GM23248 (cell line): ENCODE data around the gene CDX1. TPM values are rescaled to one million over a fixed set of nuclear protein-coding genes. Genes with fewer than 3 reads are reported as not detected.

Source experiments
- DNase-seq: peaks from one replicate; pipeline ENCODE4 v3.0.0-alpha.2; 2015
- H2AFZ ChIP-seq: fragments of 200-600 bp; sonication (generic); 2 replicates; pipeline ENCODE4 v1.6.1; 2016; ENCODE audit warnings: antibody characterized with exemption
- H3F3A ChIP-seq: fragments of 200-600 bp; sonication (generic); 2 replicates; pipeline ENCODE4 v1.6.1; 2016; ENCODE audit warnings: mild to moderate bottlenecking, antibody characterized with exemption, mixed run types; ENCODE audit not compliant: insufficient read depth
- H3K27ac ChIP-seq: fragments of 200-600 bp; sonication (generic); 2 replicates; pipeline ENCODE4 v1.5.1; 2016; ENCODE audit warnings: mild to moderate bottlenecking
- H3K27me3 ChIP-seq: fragments of 200-600 bp; sonication (generic); replicated peaks from 2 replicates; pipeline ENCODE4 v1.6.1; 2016; ENCODE audit warnings: mild to moderate bottlenecking; ENCODE audit not compliant: insufficient read depth
- H3K36me3 ChIP-seq: fragments of 200-600 bp; sonication (generic); 2 replicates; pipeline ENCODE4 v1.6.1; 2016; ENCODE audit warnings: low read depth, mild to moderate bottlenecking
- H3K4me1 ChIP-seq: fragments of 200-600 bp; sonication (generic); 2 replicates; pipeline ENCODE4 v1.6.1; 2016; ENCODE audit warnings: mild to moderate bottlenecking; ENCODE audit not compliant: insufficient read depth
- H3K4me2 ChIP-seq: fragments of 200-600 bp; sonication (generic); one replicate; pipeline ENCODE4 v1.6.1; 2016; ENCODE audit warnings: mild to moderate bottlenecking; ENCODE audit not compliant: unreplicated experiment
- H3K4me3 ChIP-seq: fragments of 200-600 bp; sonication (generic); 2 replicates; pipeline ENCODE4 v1.5.1; 2016; ENCODE audit warnings: mild to moderate bottlenecking
- H3K79me2 ChIP-seq: fragments of 200-600 bp; sonication (generic); 2 replicates; pipeline ENCODE4 v1.6.1; 2016; ENCODE audit warnings: mild to moderate bottlenecking; ENCODE audit not compliant: insufficient read depth
- H3K9ac ChIP-seq: fragments of 200-600 bp; sonication (generic); 2 replicates; pipeline ENCODE4 v1.6.1; 2016; ENCODE audit warnings: mild to moderate bottlenecking
- H3K9me2 ChIP-seq: fragments of 200-600 bp; sonication (generic); 2 replicates; pipeline ENCODE4 v1.6.1; 2016; ENCODE audit warnings: mixed run types, mild to moderate bottlenecking, moderate library complexity; ENCODE audit not compliant: insufficient read depth
- H3K9me3 ChIP-seq: fragments of 200-600 bp; sonication (generic); one replicate; pipeline ENCODE4 v1.6.1; 2017; ENCODE audit warnings: low read depth
- H4K20me1 ChIP-seq: fragments of 200-600 bp; sonication (generic); 2 replicates; pipeline ENCODE4 v1.6.0; 2016; ENCODE audit not compliant: insufficient read depth
- EZH2 ChIP-seq: fragments of 200-600 bp; sonication (generic); IDR thresholded peaks from 2 replicates; pipeline ENCODE4 v1.6.1; 2018; ENCODE audit warnings: antibody characterized with exemption, mild to moderate bottlenecking; ENCODE audit not compliant: insufficient read depth, poor library complexity, severe bottlenecking
- EZH2phosphoT487 ChIP-seq: fragments of 200-600 bp; sonication (generic); IDR thresholded peaks from 2 replicates; pipeline ENCODE4 v1.6.1; 2018; ENCODE audit warnings: antibody characterized with exemption, moderate library complexity, mild to moderate bottlenecking, low read depth; ENCODE audit not compliant: insufficient read depth
- WGBS, 2 experiments: methylation state at CpG; one replicate each; pipeline ENCODE4 v1.1.6; 2015 to 2017; ENCODE audit warnings: low lambda C conversion rate in 2 of 2, low coverage in 1 of 2; ENCODE audit errors: missing lambda C conversion rate in 2 of 2; 5-methylcytosine and 5-hydroxymethylcytosine counted together
- in situ Hi-C: fragments of 300-500 bp; cut with MboI; formaldehyde crosslinking; loops from 2 replicates; pipeline ENCODE4 v1.15.0; 2020
- polyA plus RNA-seq: library from polyadenylated mRNA; unstranded; fragments of >200 nt; fragmentation: Nextera tagmentation; extraction: Ambion mirVana; gene quantifications from 2 replicates; pipeline ENCODE4 v1.2.1, GENCODE V29; 2016
- total RNA-seq: library from RNA; depleted of rRNA; stranded (reverse); fragments of >200 nt; shearing (Covaris generic); gene quantifications from 2 replicates; pipeline ENCODE4 v1.2.3, GENCODE V29; 2014

Gene CDX1
- total and polyA plus RNA-seq, 2 experiments from 2014 or later = not detected

GRCh38 chr5:150189326-150189725 is 22.7 kb downstream of the CDX1 start:
- Histone ChIP-seq H3K9me3 (no peaks in the 10 kb centered on the region), H3K4me3 (no peak overlapping the region)
- 70 to 71% methylated on average over 3 of the region's 3 CpGs for WGBS, 2 experiments

GRCh38 chr5:150189728-150190502 is 23.3 kb downstream of the CDX1 start, which contains the start of gene SLC6A7:
Gene SLC6A7, plus strand, starts transcription at chr5:150190062. Its CDS starts 266 bp downstream, at chr5:150190328.
- in situ Hi-C loops = no loop called here
- TF ChIP-seq EZH2phosphoT487 = no peak
- no peak for TF ChIP-seq EZH2
- H3K9ac ChIP-seq = no peak within 1 kb of the TSS
- no peaks in the 10 kb centered on the region for H3K79me2 ChIP-seq
- no peak within 1 kb of the TSS for H3K4me3 ChIP-seq
- H2AFZ ChIP-seq = no peak within 1 kb of the TSS
- H3K27ac ChIP-seq = no peak within 1 kb of the TSS
- H3K4me1 ChIP-seq = no peaks in the 10 kb centered on the region
- H4K20me1 ChIP-seq = no peaks in the 10 kb centered on the region
- no peaks in the 10 kb centered on the region for H3K9me3 ChIP-seq
- H3F3A ChIP-seq = no peaks in the 10 kb centered on the region
- H3K36me3 ChIP-seq = no peaks in the 10 kb centered on the region
- peak within 1 kb of the TSS; percentile 57 for H3K4me2 ChIP-seq
- DNase-seq = peak; percentile 34
- 7 to 9% methylated on average over 46 to 58 of the region's 58 CpGs for WGBS, 2 experiments
- peaks cover 39% of the 10 kb centered on the region for H3K27me3 ChIP-seq
- H3K9me2 ChIP-seq = no peaks in the 10 kb centered on the region

More at GRCh38 chr5:150189326-150189725, 22.7 kb downstream of the CDX1 start:
- Histone ChIP-seq H3K4me2 (no peak overlapping the region), H4K20me1 (no peaks in the 10 kb centered on the region), H3K27ac (no peak overlapping the region), H2AFZ (no peak overlapping the region), H3K36me3 (no peaks in the 10 kb centered on the region), H3K79me2 (no peaks in the 10 kb centered on the region), H3K9me2 (no peaks in the 10 kb centered on the region), H3K9ac (no peak overlapping the region), H3F3A (no peaks in the 10 kb centered on the region), H3K4me1 (no peaks in the 10 kb centered on the region), H3K27me3 (peaks cover 39% of the 10 kb centered on the region)
- in situ Hi-C loops = no loop called here
- DNase-seq = no peak
- TF ChIP-seq EZH2phosphoT487 (no peak), EZH2 (peak; percentile 9)

GRCh38 chr5:150190503-150190979 is 24.0 kb downstream of the CDX1 start:
- Histone ChIP-seq H3K79me2 (no peaks in the 10 kb centered on the region), H2AFZ (no peak overlapping the region), H4K20me1 (no peaks in the 10 kb centered on the region), H3K4me3 (no peak overlapping the region), H3K9me2 (no peaks in the 10 kb centered on the region), H3F3A (no peaks in the 10 kb centered on the region), H3K27me3 (peaks cover 39% of the 10 kb centered on the region), H3K4me1 (no peaks in the 10 kb centered on the region), H3K27ac (no peak overlapping the region), H3K9me3 (no peaks in the 10 kb centered on the region), H3K4me2 (no peak overlapping the region), H3K9ac (no peak overlapping the region), H3K36me3 (no peaks in the 10 kb centered on the region)
- no peak for TF ChIP-seq EZH2phosphoT487
- TF ChIP-seq EZH2 = no peak
- in situ Hi-C loops = no loop called here
- no peak for DNase-seq
- WGBS, 2 experiments = 41 to 58% methylated on average over 7 to 15 of the region's 16 CpGs

- no peaks in the 10 kb centered on the region for H3K9me3 ChIP-seq
- H3K4me3 ChIP-seq = no peak overlapping the region
- DNase-seq = no peak
- TF ChIP-seq EZH2phosphoT487 = no peak
- TF ChIP-seq EZH2 = no peak
- H3K9me2 ChIP-seq = no peaks in the 10 kb centered on the region
- H3F3A ChIP-seq = no peaks in the 10 kb centered on the region
- no peak overlapping the region for H2AFZ ChIP-seq
- 40 to 50% methylated on average over 2 of the region's 2 CpGs for WGBS, 2 experiments
- H3K36me3 ChIP-seq = no peaks in the 10 kb centered on the region
- in situ Hi-C loops = no loop called here
- H3K9ac ChIP-seq = no peak overlapping the region
- no peaks in the 10 kb centered on the region for H3K79me2 ChIP-seq
- H3K4me1 ChIP-seq = no peaks in the 10 kb centered on the region
- H3K27ac ChIP-seq = no peak overlapping the region
- peaks cover 39% of the 10 kb centered on the region for H3K27me3 ChIP-seq
- H3K4me2 ChIP-seq = no peak overlapping the region
- no peaks in the 10 kb centered on the region for H4K20me1 ChIP-seq
These were observed 24.4 kb downstream of the CDX1 start for GRCh38 chr5:150190987-150191386.
